HG02678 (cell line): ENCODE results near the gene DNAH17.

Experiments
- ATAC-seq: cut with Tn5 transposase; IDR thresholded peaks from one replicate; pipeline ENCODE4 v1.9.1; 2021; ENCODE audit warnings: mild to moderate bottlenecking, moderate library complexity; ENCODE audit not compliant: unreplicated experiment

The DNAH17 gene

DNA sequence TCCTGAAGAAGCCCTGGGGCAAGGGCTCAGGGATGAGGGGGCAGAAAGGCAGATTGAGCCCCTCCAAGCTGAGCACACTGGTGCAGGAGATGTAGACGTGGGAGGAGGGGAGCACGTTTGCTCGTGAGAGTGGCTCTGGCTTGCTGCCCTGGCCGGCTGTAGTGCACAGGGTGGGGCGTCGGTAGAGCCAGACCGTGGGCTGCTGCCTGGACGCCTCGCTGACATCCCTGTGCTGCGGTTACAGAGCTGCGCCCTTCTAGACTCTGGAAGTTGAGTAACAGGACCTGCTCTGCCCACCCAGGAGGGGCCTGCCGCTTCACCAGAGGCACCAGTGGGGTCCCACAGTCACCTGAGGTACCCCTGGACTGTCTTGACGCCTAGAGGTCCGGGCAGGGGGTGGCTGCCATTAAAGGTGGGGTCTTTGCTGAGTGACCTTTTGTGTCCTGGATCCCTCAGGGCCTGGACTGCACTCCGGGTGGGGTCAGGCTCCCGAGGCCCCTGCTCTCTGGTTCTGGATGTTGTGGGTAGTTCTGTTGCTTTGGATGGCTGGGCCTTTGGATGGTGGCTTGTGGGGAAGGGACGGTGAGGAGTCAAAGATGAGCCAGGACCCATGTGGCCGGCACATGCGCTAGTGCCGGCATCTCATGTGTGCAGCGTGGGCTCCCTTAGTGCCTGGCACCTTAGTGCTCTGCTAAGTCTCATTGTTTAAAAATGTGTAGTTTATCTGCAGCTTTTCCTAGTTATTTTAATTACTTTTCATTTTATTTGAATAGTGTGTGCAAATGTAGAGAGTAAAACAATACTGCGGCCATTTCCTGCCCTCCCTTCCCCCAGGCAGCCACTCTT lies 157.0 kb downstream of the DNAH17 start:
- no peak for ATAC-seq

DNA sequence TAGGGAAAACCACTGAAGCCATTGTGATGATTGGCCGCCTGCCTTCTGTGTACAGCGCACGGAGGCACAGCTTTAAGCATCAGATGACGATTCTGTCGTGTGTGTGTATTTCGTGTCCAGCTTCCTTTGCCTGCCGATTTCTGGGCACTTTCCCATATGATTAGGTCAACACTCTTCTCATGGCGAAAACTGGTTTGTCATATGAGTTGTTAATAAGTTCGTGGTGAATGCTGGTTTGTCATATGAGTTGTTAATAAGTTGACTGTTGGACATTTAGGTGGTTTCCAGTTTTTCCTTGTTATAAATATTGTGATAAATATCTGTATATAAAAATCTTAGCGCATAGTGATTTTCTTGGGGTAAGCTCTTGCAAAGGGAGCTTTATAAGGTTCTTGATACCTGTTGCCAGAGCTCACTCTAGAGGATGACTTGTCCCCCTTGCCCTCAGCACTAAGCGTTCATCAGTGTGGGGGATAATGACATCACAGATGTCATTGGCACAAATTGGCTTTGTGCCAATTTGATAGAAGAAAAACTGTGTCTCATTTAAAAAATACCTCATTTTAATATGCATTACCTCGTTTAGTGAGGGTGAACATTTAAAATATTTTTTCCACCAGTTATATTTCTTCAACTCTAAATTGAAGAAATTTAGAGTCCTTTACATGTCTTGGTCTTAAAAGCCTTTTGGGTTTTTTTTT lies 158.7 kb downstream of the DNAH17 start:
- ATAC-seq, result no peak

DNA sequence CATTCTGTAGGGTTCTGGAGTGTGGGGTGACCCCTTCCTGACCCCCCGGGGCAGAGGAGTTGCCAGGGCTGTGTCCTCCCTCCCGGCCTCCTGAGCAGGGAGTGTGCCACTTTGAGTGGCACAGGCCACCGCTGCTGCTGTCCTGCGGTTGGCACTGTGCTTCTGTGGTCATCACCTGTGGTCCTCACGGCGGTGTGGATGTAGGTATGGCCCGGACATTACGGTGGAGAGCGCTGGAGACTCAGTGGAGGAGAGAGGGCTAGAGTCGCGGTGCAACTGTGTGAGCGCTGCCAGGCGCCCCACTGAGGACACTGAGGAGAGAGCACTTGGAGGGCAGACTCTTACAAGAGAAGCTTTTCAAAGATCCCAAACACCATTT lies 159.7 kb downstream of the DNAH17 start:
- ATAC-seq, result no peak

DNA sequence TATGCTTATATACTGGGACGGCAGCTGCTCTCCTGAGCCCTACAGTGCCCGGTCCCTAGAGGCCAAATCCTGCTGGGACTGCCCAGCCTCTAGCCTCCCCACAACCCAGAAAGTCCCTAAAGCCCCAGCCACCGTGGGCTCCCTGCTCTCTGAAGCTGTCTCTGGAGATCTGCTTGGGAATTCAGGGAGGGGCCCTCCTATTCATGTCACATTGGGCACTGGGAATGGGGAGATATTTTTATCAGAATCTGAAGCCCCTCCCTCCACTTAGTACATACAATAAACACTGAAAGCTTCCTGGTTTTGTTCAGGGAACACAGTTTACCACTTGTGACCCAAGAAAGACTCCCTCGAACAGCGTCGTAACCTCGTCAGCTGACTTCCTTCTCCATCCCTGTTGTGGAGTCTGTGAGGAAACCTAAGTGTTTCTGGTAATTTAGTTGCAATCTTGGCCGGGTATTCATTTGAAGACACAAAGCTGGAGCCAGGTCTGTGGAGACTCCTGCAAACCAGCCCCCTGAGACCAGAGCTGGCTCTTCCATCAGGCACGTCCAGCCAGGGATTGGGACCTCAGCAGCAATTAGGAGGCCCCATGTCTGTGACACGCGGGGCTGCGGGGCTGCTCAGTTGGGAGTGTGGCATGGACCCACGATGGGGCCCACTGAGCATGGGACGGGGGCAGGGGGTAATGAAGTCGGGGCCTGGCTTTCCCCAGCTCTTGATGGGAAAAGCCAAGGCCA lies 160.2 kb downstream of the DNAH17 start:
- no peak for ATAC-seq

DNA sequence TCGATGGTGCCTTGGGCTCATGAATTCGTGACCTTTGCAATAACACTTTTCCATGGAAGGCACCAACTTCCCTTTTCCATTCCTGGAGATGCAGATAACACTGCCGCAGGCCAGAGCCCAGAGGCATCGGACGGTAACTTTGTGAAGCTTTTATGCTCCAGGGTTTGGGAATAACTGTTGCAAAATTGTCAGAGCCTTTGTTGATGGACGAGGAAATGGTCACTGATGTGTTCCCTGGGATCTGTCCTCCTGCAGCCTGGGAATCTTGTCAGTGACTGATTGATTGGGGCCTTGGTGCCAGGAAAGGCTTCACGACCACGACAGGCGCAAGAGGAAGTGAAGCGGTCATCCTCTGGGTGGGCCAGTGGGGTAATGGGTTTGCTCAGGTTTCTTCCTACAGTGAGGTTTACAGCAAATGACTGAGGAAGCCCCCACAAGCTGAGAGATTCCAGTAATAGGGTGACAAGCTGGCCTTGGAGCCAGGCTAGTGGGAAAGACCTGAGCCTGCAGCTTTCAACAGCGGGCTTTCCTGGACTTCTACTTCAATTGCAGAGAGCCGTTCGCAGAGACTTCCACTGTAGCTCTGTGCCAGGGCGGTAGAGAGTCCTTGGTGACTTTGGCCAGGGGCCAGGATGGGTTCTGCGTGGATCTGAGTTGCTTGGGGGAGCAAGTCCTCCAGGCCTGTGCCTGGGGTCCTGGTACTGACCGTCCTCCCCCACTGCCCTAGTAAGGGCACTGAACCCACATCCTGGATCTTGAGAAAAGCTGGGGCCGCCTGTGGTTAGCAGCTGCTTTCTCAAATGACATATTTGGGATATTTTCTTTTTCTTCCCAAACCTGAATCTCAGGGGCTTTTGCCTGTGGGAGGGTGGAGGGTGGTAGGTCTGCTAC lies 161.1 kb downstream of the DNAH17 start:
- ATAC-seq, result no peak

DNA sequence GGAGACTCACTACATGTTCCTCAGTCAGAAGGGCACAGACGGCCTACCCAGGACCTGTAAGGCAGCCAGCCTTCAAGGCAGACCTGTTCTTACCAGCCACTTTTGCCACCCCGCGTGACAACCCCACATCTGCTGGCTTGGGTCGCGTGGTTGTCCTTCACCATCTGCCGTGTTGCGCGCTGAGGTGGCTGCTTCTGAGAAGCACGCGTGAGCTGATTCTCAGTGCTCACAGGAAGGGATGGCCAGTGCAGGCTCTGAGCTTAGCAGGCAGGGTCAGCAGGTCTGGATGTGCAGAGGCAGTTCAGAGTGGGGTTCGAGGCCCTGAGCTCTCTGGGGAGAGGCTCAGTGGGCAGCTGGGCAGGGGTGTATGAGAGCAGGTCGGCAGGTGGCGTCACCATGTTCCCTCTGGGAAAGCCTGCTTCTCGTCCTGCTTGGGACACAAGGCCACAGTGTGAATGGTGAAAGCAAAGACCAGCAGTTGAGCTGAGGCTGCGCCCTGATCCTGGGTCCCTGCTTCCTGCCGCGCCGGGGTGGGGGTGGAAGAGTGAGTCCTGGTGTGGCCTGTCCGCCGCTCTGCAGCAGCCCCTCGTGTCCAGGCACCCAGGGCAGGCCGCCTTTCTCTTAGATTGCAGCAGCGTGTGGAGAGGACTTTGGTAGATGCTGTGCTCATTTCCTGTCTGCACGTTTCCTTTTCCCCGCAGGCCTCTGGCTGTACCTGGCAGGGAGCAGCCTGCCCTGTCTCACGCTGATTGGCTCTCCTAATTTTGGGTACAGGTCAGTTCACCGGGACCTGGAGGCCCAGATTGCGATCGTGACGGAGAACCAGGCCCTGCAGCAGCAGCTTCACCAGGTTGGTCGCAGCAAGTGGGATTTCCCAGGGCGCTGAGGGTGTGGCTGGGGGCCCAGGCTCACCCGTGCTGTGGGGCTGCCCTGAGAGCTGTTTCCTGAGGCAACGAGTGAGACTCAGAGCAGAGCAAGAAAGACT lies 162.7 kb downstream of the DNAH17 start:
- ATAC-seq, result no peak

DNA sequence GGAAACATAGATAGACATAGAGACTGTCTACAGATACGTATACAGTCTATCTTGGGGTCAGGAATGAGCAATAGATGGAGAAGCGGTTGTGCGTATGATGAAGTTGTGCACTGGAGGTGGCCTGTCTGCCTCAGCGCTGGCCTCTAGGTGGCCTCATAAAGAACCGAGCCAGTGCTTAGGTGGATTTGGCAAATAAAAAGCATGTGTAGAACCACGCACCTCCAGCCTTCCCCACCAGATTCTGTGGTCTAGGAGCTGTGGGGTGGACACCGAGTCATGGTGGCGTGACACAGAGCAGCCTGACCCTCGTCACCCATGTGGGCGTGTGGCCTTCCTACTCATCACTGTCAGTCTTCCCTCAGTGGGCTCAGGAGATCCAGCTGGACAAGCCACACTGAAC lies 164.8 kb downstream of the DNAH17 start:
- no peak for ATAC-seq

DNA sequence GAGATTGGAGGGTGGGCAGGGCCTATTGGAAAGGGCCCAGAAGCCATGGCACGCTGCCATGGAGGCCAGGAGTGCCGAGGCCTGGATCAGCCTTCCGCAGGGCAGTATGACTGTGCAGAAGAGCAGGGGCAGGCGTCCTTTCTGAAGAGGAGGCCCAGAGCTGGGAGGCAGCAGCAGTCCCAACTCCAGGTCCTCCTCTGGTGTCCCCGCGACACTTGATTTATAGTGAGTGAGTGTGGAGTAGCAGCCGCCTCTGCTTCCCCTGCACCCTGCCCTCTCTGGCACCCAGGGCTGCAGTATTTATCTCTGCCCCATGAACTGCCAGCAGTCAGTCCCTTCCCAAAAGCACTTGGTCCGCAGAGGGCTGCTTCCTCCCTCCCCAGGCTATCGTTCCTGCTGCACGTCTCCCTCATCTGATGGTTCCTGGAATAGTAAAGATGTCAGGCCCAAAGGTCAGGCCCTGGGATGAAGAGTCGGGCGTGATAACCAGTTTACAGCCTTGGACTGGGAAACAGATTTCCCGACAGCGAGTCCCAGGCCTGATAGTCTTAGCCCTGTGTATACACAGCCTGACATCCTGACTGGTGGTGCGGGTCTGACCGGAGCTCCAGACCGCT lies 165.8 kb downstream of the DNAH17 start:
- no peak for ATAC-seq

DNA sequence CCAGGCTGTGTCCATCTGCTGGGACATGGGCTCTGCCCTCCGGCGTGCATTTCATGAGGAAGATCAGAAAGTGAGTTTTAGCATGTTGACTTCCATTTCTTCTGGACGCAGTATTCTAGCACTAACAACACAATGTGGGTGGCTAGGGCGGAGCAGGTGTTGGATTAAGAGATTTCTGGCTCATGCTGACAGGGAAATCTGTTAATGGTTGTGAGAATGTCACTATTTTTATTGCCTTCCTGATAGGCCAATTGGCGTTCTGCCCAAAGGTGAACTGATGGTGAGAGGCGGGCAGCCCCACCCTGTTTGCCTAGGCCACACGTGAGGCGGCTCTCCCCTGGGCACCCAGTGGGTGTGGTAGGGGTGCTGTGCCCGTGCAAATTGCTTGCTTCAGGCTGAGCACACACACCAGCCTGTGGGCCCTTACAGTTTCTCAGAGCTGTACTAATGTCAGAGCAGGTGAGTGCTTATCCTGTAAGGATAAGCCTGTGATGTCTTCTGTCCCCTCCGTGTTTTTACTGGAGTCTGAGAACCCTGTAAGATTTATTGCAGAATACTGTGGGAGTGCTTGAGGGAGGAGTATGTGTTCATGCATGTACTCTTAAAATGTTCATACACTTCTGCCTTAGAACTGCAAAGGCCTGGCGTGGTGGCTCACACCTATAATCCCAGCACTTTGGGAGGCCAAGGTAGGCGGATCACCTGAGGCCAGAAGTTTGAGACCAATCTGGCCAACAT lies 167.8 kb downstream of the DNAH17 start:
- no peak for ATAC-seq

DNA sequence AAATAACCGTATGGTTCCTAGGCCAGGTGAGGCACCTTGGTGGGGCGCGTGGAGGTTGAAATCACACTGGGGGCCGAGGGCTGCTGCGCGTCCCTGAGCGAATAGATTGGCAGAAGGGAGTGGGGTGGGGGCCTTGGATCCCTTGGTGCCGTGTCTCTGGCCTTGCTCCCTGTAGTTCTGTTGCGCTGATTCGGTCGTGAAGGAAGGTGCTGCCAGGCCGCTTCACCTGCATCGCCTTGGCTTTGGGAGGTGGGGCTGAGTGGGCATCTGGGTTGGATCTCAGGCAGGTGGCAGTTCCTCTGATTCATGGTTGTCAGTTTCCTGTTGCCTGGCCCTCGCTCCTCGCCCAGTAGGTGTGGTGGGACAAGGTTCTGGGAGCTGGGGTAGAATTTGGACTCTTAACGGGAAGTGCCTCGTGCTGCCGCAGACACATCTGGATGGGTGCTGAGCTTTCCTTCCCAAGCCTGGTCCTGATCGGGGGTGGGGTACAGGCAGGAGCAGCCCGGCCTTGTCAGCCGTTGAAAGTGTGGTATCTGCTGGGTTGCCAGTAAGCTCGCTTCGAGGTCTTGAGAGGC lies 168.6 kb downstream of the DNAH17 start:
- ATAC-seq, result no peak

DNA sequence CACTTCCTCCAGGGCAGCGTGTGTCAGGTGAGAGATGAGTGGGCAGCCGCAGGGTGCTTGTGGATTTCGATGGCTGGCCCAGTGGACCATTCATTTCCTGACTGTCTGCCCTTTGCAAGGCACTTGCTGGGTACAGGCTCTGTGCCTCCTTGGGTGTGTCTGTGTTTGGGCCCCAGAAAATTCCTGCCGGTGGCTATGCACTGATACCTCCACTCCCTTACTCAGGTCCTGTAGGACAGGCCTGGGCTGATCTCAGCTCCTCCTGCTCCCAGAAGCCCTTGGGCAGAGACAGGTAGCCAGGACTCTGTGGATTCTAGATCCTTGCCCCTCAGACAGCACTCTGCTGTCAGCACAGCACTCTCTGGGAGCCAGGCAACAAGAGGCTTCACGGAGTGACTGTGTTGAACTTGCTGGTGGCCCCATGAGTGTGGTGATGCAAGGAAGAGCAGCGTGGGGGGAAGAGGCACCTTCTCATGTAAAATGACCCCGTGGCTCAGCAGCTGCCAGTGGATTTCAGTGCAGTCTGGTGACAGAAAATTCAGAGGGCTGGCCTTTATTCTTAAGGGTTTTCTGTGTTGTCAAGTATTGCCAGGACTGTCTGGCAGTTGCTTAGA lies 169.7 kb downstream of the DNAH17 start:
- ATAC-seq, result no peak

DNA sequence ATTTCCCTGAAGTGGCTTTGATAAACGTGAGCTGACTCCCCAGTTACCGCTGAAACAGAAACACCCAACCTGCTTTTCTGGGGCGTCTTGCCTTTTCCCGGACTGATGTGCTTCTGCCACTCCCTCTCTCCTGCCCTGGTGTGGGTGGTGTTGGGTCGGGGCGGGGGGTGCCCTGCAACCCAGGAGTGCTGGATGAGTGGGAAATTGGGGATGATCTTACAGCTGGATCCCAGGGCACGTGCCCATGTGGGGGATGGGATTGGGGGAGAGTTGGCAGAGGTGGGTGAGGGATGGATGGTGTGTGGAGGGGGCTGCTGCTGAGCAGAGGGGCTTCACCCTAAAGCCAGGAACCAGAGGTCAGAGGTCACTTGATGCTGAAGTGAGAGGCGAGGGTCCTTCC lies 170.3 kb downstream of the DNAH17 start:
- ATAC-seq, result no peak

DNA sequence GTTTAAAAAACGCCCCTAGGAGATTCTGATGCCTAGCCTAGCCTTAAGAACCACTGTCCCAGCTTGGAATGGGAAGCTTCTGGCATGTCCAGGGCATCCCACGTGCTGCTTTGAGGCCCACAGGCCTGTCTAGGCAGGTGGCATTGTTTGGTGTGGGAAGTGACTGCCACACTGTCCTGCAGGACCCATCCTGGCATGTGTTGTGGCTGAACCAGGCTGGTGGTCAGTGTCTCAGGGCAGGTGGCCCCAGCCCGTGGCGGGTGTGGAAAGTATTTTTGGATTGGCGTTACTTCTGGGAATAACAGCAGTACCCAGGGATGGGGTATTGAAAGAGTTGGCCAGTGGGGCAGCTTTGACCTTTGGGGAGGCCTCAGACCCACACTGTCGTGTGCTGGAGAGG lies 170.8 kb downstream of the DNAH17 start:
- no peak for ATAC-seq

DNA sequence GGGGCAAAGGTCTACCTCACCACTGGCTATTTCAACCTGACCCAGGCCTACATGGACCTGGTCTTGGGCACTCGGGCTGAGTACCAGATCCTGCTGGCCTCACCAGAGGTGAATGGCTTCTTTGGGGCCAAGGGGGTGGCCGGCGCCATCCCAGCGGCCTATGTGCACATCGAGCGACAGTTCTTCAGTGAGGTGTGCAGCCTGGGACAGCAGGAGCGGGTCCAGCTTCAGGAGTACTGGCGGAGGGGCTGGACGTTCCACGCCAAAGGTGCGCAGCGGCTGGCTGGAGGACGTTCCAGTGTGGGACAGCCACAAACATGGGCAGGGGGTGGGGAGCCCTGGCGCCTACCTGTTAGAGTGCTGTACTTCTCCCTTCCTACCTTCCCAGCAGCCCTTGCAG lies 173.4 kb downstream of the DNAH17 start:
- ATAC-seq, result no peak

DNA sequence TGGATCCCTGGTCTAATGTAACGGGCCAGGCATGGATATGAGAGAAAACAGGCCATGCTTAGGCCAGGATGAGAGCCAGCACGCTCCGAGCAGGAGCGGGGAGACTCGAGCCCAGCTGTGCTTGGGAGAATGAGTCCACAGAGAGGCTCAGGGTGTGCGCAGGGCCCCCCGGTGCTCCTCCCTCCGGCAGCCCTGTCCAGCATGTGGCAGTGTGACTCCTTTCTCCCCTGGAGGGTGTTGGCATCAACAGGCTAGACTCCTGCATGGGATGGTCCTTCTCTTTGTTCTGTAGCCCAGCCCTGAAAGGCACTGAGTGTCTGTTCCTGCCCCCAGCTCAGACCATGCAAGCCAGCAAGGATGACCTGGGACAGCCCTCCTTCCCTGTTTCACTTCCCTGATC lies 175.3 kb downstream of the DNAH17 start:
- ATAC-seq, result no peak

DNA sequence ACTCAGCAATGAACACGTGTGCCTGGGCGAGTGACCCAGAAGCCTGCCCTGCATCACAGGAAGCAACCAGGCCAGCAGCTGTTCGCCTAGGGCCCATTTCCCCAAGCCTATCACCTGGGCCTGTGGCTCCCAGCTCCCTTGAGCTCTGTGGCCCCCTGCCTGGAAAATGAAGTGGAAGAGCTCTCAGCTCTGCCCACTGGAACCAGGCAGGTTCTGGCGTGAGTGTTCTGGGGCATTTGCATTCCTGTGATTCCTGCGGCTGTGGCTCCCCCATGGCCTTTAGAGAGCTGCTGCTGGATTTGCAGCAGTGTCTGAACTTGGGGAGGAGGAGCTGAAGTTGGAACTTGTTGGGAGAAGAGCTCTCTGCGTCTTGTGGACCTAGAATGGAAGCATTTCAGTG lies 175.9 kb downstream of the DNAH17 start:
- ATAC-seq, result no peak

DNA sequence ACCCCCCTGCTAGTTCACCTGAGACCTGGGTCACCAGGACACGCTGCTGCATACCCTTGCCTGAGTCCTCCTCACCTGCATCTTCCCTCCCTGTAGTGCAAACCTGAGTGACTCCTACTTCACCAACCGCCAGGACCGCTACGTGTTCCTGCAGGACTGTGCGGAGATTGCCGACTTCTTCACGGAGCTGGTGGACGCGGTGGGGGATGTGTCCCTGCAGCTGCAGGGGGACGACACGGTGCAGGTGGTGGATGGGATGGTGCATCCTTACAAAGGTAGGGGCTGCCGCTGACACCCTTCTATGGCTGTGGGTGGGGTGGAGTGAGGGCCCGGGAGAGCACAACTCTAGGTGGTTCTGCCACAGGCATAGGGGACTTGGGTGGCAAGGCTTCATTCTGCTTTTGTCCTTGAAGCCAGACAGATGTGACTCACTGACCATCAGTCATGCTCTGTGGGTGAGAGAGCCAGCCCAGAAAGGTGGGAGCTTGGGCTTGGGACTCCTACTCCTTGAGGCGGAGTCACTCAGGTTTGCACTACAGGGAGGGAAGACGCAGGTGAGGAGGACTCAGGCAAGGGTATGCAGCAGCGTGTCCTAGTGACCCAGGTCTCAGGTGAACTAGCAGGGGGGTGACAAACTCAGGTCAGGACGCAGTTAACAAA lies 176.5 kb downstream of the DNAH17 start:
- ATAC-seq, result no peak
